ENCODE data around the gene REC8. TPM values are rescaled to one million over a fixed set of nuclear protein-coding genes. Genes with fewer than 3 reads are reported as not detected.
"Not testable (repeated sequence)": the region's sequence is repeated elsewhere in the genome, so short reads cannot be mapped to it uniquely, and the experiment has no call there.

The REC8 gene
- total RNA-seq, 1 experiment from 2014 or later = 2.5 TPM

- Histone ChIP-seq H3K27ac (no peak overlapping the region), H3K27me3 (no peaks in the 10 kb centered on the region), H3K9me3 (replicated peaks) (no peaks in the 10 kb centered on the region; the same call in 1 of the 2 replicates), H3K4me1 (no peaks in the 10 kb centered on the region), H3K36me3 (peaks cover 25% of the 10 kb centered on the region), H3K4me3 (no peak overlapping the region)
- no peak for DNase-seq
These were observed 35.2 kb downstream of the REC8 start for GRCh38 chr14:24207104-24207551.

DNA sequence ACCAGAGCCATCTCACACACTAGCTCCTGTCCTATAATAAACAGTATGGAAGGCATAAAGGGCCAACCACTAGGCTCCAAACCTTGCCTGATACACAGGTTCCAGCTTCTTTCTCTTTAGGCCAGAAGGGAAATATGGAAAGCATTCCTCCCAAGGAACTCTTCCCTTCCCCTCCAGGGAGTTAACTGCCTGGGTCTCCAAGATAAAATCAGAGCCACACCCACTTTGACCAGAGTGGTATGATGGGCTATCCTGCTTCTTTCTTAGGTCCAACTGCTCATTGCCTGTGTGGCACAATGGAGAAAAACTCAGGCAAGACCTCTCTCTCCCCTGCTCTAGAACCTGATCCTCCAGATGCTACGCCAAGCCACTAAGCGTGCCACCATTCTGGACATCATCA lies 35.7 kb downstream of the REC8 start:
- H3K27me3 ChIP-seq = no peaks in the 10 kb centered on the region
- H3K4me1 ChIP-seq = no peaks in the 10 kb centered on the region
- no peaks in the 10 kb centered on the region for H3K9me3 ChIP-seq (replicated peaks)
- no peak overlapping the region for H3K27ac ChIP-seq
- no peak overlapping the region for H3K4me3 ChIP-seq
- DNase-seq = no peak
- H3K36me3 ChIP-seq = peaks cover 22% of the 10 kb centered on the region

- H3K27me3 ChIP-seq = no peaks in the 10 kb centered on the region
- DNase-seq = no peak
- H3K27ac ChIP-seq = no peak overlapping the region
- H3K4me1 ChIP-seq = no peaks in the 10 kb centered on the region
- H3K9me3 ChIP-seq (replicated peaks) = no peaks in the 10 kb centered on the region
- H3K36me3 ChIP-seq = peaks cover 20% of the 10 kb centered on the region
- no peak overlapping the region for H3K4me3 ChIP-seq
These were observed 39.4 kb downstream of the REC8 start for GRCh38 chr14:24211311-24211710.

GRCh38 chr14:24212924-24213865 lies 41.3 kb downstream of the REC8 start, which contains the start of gene CHMP4A:
TSS of gene CHMP4A (minus strand) at chr14:24213488. CDS start at chr14:24213439, 49 bp downstream.
- peak; percentile 98 to 99 for DNase-seq
- Histone ChIP-seq H3K9me3 (replicated peaks) (no peaks in the 10 kb centered on the region), H3K4me3 (peak within 1 kb of the TSS; percentile 71), H3K27me3 (no peaks in the 10 kb centered on the region), H3K4me1 (no peaks in the 10 kb centered on the region), H3K36me3 (peaks cover 7% of the 10 kb centered on the region), H3K27ac (peak within 1 kb of the TSS; percentile 83)

DNA sequence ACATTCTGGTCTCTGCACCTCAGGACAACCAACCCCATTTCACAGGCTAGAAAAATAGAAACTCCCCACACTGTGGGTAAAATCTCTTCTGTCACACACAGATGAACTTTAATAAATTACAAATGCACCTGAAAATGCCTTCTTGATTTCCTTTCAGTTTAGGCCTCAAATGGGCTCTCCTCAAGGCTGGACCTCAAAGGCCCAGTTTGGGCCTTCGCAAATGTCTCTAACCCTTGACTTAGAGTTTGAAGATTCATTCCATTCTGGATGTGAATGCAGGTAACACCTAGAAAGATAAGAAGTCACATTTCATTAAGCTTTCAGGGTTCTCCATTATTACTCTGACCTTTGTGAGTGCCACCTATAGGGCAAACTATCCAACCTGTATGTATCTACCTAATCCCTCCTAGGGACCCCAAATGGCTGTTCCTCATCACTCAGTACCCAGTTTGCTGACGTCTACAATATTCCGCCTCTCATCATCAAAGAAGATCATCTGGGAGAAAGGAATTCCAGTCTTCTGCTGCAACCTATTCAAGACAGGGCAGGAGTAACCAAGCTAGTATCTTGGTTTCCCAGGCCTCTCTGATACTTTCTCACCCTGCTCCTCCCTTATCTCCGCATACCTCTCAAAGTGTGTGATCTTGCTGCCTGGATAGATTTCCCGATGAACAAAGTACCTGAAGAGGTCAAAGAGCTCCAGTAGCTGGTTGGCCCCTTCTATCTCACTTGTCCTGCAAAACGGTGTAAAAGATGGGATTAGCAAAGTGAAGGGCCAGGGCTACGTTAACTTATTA lies 42.2 kb downstream of the REC8 start:
- H3K27me3 ChIP-seq = no peaks in the 10 kb centered on the region
- H3K4me3 ChIP-seq = peak overlapping the region; percentile 71
- no peaks in the 10 kb centered on the region for H3K4me1 ChIP-seq
- no peak for DNase-seq
- no peaks in the 10 kb centered on the region for H3K9me3 ChIP-seq (replicated peaks)
- peaks cover 4% of the 10 kb centered on the region for H3K36me3 ChIP-seq
- peak overlapping the region; percentile 83; the same call in 1 of the 2 replicates for H3K27ac ChIP-seq

- peak; percentile 82 to 92 for DNase-seq
- Histone ChIP-seq H3K27ac (peak within 1 kb of the TSS; percentile 38), H3K36me3 (no peaks in the 10 kb centered on the region; the same call in 1 of the 2 replicates), H3K4me3 (peak within 1 kb of the TSS; percentile 69), H3K9me3 (replicated peaks) (no peaks in the 10 kb centered on the region), H3K27me3 (no peaks in the 10 kb centered on the region), H3K4me1 (no peaks in the 10 kb centered on the region)
These were observed 43.8 kb downstream of the REC8 start, which contains the start of gene MDP1 for GRCh38 chr14:24215495-24216344. TSS of gene MDP1 (minus strand) at chr14:24216066. CDS start at chr14:24215955, 111 bp downstream.

GRCh38 chr14:24216345-24216699 lies 44.4 kb downstream of the REC8 start:
- peak overlapping the region; percentile 69 for H3K4me3 ChIP-seq
- no peak for DNase-seq
- no peaks in the 10 kb centered on the region for H3K9me3 ChIP-seq (replicated peaks)
- no peaks in the 10 kb centered on the region for H3K27me3 ChIP-seq
- no peak overlapping the region for H3K27ac ChIP-seq
- H3K36me3 ChIP-seq = no peaks in the 10 kb centered on the region; the same call in 1 of the 2 replicates
- H3K4me1 ChIP-seq = no peaks in the 10 kb centered on the region

DNA sequence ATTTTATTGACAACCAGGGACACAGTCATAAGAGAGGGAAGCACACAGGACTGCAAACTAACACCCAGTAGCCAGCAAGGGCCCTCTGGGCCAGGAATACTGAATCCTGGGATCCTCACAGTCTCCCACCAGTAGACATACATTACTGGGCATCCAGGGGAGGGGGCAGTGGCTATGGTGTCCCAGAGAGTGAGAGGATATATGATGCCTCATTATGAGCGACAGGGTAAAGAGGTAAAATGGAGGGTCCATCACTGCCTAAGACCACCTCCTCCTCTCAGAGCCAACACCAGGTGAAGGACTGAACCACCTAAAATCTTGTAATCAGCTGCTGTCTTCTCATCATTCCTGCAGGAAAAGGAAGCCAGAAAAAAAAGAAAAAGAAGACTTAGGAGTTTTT lies 45.0 kb downstream of the REC8 start:
- not testable (repeated sequence) for H3K36me3 ChIP-seq; H3K27me3 ChIP-seq; H3K4me1 ChIP-seq; H3K4me3 ChIP-seq; H3K9me3 ChIP-seq (replicated peaks); H3K27ac ChIP-seq; DNase-seq

DNA sequence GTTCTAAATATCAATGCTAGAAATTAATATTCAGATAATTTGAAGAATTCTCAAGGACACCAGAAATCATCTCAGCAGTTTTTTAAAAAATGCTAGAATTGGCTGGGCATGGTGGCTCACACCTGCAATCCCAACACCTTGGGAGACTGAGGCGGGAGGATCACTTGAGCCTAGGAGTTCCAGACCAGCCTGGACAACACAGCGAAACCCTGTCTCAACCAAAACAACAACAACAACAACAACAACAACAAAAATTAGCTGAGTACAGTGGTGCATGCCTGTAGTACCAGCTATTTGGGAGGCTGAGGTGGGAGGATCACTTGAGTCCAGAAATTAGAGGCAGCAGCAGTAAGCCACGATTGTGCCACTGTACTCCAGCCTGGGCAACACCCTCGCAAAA lies 47.2 kb downstream of the REC8 start:
- Histone ChIP-seq H3K36me3 (no peaks in the 10 kb centered on the region; the same call in 1 of the 2 replicates), H3K27me3 (no peaks in the 10 kb centered on the region), H3K4me3 (no peak overlapping the region), H3K27ac (no peak overlapping the region), H3K4me1 (no peaks in the 10 kb centered on the region), H3K9me3 (replicated peaks) (no peaks in the 10 kb centered on the region)
- DNase-seq = no peak

DNA sequence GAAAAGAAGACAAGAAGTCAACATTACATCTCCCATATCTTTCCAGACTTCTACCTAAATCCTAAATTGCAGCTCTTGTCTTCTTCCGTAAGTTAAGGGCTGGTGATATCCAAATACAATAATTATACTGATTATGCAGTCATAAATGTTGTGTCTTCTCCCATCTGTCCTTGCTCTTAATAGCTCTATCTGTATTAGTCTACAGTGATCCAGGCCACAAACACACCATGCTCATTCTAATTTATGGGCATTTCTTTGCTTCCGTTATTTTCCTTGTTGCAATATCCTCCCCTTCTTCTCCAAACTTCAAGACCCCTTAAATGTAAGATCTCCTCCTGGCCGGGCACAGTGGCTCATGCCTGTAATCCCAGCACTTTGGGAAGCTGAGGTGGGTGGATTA lies 47.6 kb downstream of the REC8 start:
- Histone ChIP-seq H3K27me3 (no peaks in the 10 kb centered on the region), H3K4me3 (no peak overlapping the region), H3K27ac (no peak overlapping the region), H3K36me3 (peaks cover 2% of the 10 kb centered on the region; the same call in 1 of the 2 replicates), H3K4me1 (no peaks in the 10 kb centered on the region), H3K9me3 (replicated peaks) (no peaks in the 10 kb centered on the region)
- no peak for DNase-seq

- not testable (repeated sequence) for H3K27me3 ChIP-seq; H3K27ac ChIP-seq; H3K4me1 ChIP-seq; H3K4me3 ChIP-seq; H3K36me3 ChIP-seq; H3K9me3 ChIP-seq (replicated peaks); DNase-seq
These were observed 51.1 kb downstream of the REC8 start for GRCh38 chr14:24222987-24223386.

DNA sequence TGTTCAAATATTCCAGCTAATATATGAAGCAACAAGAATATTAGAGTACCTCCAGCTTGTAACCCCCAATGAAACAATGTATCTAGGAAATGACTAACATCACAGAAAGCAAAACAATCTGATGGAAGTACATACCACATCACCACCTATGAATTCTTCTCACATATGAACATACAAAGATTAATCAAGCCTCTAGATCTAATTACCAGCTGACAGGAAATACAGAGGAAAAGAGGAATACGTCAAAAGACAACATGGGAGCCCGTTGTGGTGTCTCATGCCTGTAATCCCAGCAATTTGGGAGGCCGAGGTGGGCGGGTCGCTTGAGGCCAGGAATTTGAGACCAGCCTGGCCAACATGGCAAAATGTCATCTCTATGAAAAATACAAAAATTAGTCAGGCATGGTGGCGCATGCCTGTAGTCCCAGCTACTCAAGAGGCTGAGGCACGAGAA lies 52.8 kb downstream of the REC8 start:
- no peak for DNase-seq
- H3K27ac ChIP-seq = no peak overlapping the region

DNA sequence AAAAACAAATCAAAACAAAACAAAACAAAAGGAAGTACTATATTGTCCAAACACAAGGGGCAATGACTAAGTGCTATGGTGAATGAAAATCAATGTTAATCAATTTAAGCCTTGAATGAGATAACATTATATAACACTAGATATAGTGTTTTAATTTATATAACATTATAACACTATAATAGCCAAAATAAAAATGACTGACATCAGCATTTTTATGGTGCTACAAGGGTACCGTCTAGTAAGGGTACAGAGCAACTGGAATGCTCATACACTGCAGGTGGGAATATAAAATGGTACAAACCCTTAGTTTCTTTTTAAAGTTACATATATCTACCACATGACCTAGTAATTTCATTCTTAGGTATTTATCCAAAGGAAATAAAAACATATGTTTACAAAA lies 54.6 kb downstream of the REC8 start:
- no peaks in the 10 kb centered on the region for H3K27me3 ChIP-seq
- H3K4me3 ChIP-seq = no peak overlapping the region
- no peaks in the 10 kb centered on the region for H3K9me3 ChIP-seq (replicated peaks)
- no peak overlapping the region for H3K27ac ChIP-seq
- H3K36me3 ChIP-seq = 0 out of 2 replicates have a peak, but pooled peaks cover 2% of the 10 kb centered on the region
- DNase-seq = no peak
- no peaks in the 10 kb centered on the region for H3K4me1 ChIP-seq

More for the DNA sequence above, 52.8 kb downstream of the REC8 start:
- Histone ChIP-seq H3K36me3 (0 out of 2 replicates have a peak, but pooled peaks cover 2% of the 10 kb centered on the region), H3K4me1 (no peaks in the 10 kb centered on the region), H3K9me3 (replicated peaks) (no peaks in the 10 kb centered on the region), H3K4me3 (no peak overlapping the region), H3K27me3 (no peaks in the 10 kb centered on the region)

- H3K27me3 ChIP-seq = no peaks in the 10 kb centered on the region
- H3K4me1 ChIP-seq = peaks cover 3% of the 10 kb centered on the region; the same call in 1 of the 2 replicates
- 0 out of 2 replicates have a peak, but pooled peaks cover 2% of the 10 kb centered on the region for H3K36me3 ChIP-seq
- no peak overlapping the region for H3K4me3 ChIP-seq
- H3K27ac ChIP-seq = no peak overlapping the region
- H3K9me3 ChIP-seq (replicated peaks) = no peaks in the 10 kb centered on the region
- no peak for DNase-seq
These were observed 57.0 kb downstream of the REC8 start for GRCh38 chr14:24228902-24229301.
